WTC11 (cell line): ENCODE measurements around the gene IL10. TPM values are rescaled to one million over a fixed set of nuclear protein-coding genes. Genes with fewer than 3 reads are reported as not detected.

ENCODE experiments used
- ATAC-seq: fragments of 200-7000 bp; cut with Tn5 transposase; 2 replicates; pipeline ENCODE4 v1.10.0; 2021; ENCODE audit warnings: mild to moderate bottlenecking, moderate library complexity
- CTCF ChIA-PET: fragments of 300-600 bp; sonication (Branson Sonifier 250); formaldehyde crosslinking; loops from one replicate; lab custom pipeline; 2021; ENCODE audit warnings: antibody characterized with exemption; lab: Charles Lee
- POLR2A ChIA-PET: fragments of 350-600 bp; sonication (Branson Sonifier 250); formaldehyde crosslinking; loops from one replicate; lab custom pipeline; 2021; ENCODE audit warnings: antibody characterized with exemption; lab: Charles Lee
- DNase-seq: peaks from one replicate; pipeline ENCODE4 v3.0.0; 2021; ENCODE audit warnings: low spot score
- H3K27ac Mint-ChIP-seq: 2 replicates; pipeline ENCODE4 v1.8.0; 2021; ENCODE audit warnings: mixed read lengths
- H3K27me3 Mint-ChIP-seq: 2 replicates; pipeline ENCODE4 v1.8.0; 2021; ENCODE audit warnings: low read depth, mild to moderate bottlenecking, moderate library complexity, mixed read lengths
- H3K36me3 Mint-ChIP-seq: 2 replicates; pipeline ENCODE4 v1.8.0; 2021; ENCODE audit warnings: mixed read lengths
- H3K4me1 Mint-ChIP-seq: 2 replicates; pipeline ENCODE4 v1.8.0; 2022; ENCODE audit warnings: mixed read lengths
- H3K4me3 Mint-ChIP-seq: 2 replicates; pipeline ENCODE4 v1.8.0; 2021; ENCODE audit warnings: mild to moderate bottlenecking, moderate library complexity, mixed read lengths
- H3K9me3 Mint-ChIP-seq: 2 replicates; pipeline ENCODE4 v1.8.0; 2021; ENCODE audit warnings: mixed read lengths
- ETV6 ChIP-seq: sonication (generic); formaldehyde crosslinking; IDR thresholded peaks from 2 replicates; pipeline ENCODE4 v1.8.1; 2022; ENCODE audit warnings: mild to moderate bottlenecking, missing genetic modification reagents
- GABPB1 ChIP-seq: sonication (generic); formaldehyde crosslinking; IDR thresholded peaks from 2 replicates; pipeline ENCODE4 v1.8.1; 2023; ENCODE audit warnings: mild to moderate bottlenecking, missing genetic modification reagents
- GTF2I ChIP-seq: fragments of 250-450 bp; sonication (Bioruptor Pico); conservative IDR thresholded peaks from 2 replicates; pipeline ENCODE4 v1.4.0; 2021; ENCODE audit warnings: mild to moderate bottlenecking
- HMGA2 ChIP-seq: fragments of 250-450 bp; sonication (Bioruptor Pico); IDR thresholded peaks from 2 replicates; pipeline ENCODE4 v1.4.0; 2021; ENCODE audit warnings: mild to moderate bottlenecking, moderate library complexity
- JAZF1 ChIP-seq: fragments of 250-450 bp; sonication (Bioruptor Pico); IDR thresholded peaks from 2 replicates; pipeline ENCODE4 v1.9.0; 2021; ENCODE audit warnings: moderate library complexity, mild to moderate bottlenecking, inconsistent platforms
- NR1H2 ChIP-seq: sonication (generic); formaldehyde crosslinking; IDR thresholded peaks from 2 replicates; pipeline ENCODE4 v1.9.0; 2021; ENCODE audit warnings: mild to moderate bottlenecking, moderate library complexity, missing genetic modification reagents
- RELA ChIP-seq: sonication (generic); formaldehyde crosslinking; IDR thresholded peaks from 2 replicates; pipeline ENCODE4 v1.8.1; 2022; ENCODE audit warnings: missing genetic modification reagents, mild to moderate bottlenecking, borderline replicate concordance
- SMAD3 ChIP-seq: sonication (generic); formaldehyde crosslinking; IDR thresholded peaks from 2 replicates; pipeline ENCODE4 v1.8.0; 2022; ENCODE audit warnings: missing genetic modification reagents, mild to moderate bottlenecking, borderline replicate concordance
- SMAD4 ChIP-seq: sonication (generic); formaldehyde crosslinking; IDR thresholded peaks from 2 replicates; pipeline ENCODE4 v1.8.0; 2022; ENCODE audit warnings: mild to moderate bottlenecking, missing genetic modification reagents
- SOX15 ChIP-seq: fragments of 250-450 bp; sonication (Bioruptor Pico); IDR thresholded peaks from 2 replicates; pipeline ENCODE4 v1.9.0; 2021; ENCODE audit warnings: mild to moderate bottlenecking
- TEAD1 ChIP-seq: sonication (generic); formaldehyde crosslinking; IDR thresholded peaks from 2 replicates; pipeline ENCODE4 v1.8.0; 2022; ENCODE audit warnings: mild to moderate bottlenecking, missing genetic modification reagents
- TP53 ChIP-seq: sonication (generic); formaldehyde crosslinking; IDR thresholded peaks from 2 replicates; pipeline ENCODE4 v1.8.1; 2023; ENCODE audit warnings: mild to moderate bottlenecking, missing genetic modification reagents
- ZNF219 ChIP-seq: sonication (generic); formaldehyde crosslinking; IDR thresholded peaks from 2 replicates; pipeline ENCODE4 v1.8.0; 2023; ENCODE audit warnings: missing genetic modification reagents, mild to moderate bottlenecking, borderline replicate concordance
- total RNA-seq: library from RNA; stranded (reverse); gene quantifications from 3 replicates; pipeline ENCODE4 v1.2.3, GENCODE V29; 2021
- TF ChIP-seq, protein P1 (sequence below): sonication (generic); formaldehyde crosslinking; IDR thresholded peaks from 2 replicates; pipeline ENCODE4 v1.8.1; 2023; ENCODE audit warnings: mild to moderate bottlenecking, missing genetic modification reagents, borderline replicate concordance
- TF ChIP-seq, protein P2 (sequence below): sonication (generic); formaldehyde crosslinking; IDR thresholded peaks from 2 replicates; pipeline ENCODE4 v1.8.1; 2023; ENCODE audit warnings: mild to moderate bottlenecking, missing genetic modification reagents
- TF ChIP-seq, protein P3 (sequence below): sonication (generic); formaldehyde crosslinking; IDR thresholded peaks from 2 replicates; pipeline ENCODE4 v1.8.1; 2022; ENCODE audit warnings: missing genetic modification reagents, borderline replicate concordance
- TF ChIP-seq, protein P4 (sequence below): sonication (generic); formaldehyde crosslinking; IDR thresholded peaks from 2 replicates; pipeline ENCODE4 v1.8.1; 2023; ENCODE audit warnings: mild to moderate bottlenecking, missing genetic modification reagents, moderate library complexity
- TF ChIP-seq, protein P5 (sequence below): sonication (generic); formaldehyde crosslinking; IDR thresholded peaks from 2 replicates; pipeline ENCODE4 v1.8.1; 2022; ENCODE audit warnings: low read depth, missing genetic modification reagents, borderline replicate concordance
- TF ChIP-seq, protein P6 (sequence below): sonication (generic); formaldehyde crosslinking; conservative IDR thresholded peaks from 2 replicates; pipeline ENCODE4 v1.8.1; 2022; ENCODE audit warnings: mild to moderate bottlenecking, missing genetic modification reagents
- TF ChIP-seq, protein P7 (sequence below): sonication (generic); formaldehyde crosslinking; IDR thresholded peaks from 2 replicates; pipeline ENCODE4 v1.8.0; 2022; ENCODE audit warnings: missing genetic modification reagents

IL10 gene
- total RNA-seq, 1 experiment from 2014 or later, result not detected

DNA sequence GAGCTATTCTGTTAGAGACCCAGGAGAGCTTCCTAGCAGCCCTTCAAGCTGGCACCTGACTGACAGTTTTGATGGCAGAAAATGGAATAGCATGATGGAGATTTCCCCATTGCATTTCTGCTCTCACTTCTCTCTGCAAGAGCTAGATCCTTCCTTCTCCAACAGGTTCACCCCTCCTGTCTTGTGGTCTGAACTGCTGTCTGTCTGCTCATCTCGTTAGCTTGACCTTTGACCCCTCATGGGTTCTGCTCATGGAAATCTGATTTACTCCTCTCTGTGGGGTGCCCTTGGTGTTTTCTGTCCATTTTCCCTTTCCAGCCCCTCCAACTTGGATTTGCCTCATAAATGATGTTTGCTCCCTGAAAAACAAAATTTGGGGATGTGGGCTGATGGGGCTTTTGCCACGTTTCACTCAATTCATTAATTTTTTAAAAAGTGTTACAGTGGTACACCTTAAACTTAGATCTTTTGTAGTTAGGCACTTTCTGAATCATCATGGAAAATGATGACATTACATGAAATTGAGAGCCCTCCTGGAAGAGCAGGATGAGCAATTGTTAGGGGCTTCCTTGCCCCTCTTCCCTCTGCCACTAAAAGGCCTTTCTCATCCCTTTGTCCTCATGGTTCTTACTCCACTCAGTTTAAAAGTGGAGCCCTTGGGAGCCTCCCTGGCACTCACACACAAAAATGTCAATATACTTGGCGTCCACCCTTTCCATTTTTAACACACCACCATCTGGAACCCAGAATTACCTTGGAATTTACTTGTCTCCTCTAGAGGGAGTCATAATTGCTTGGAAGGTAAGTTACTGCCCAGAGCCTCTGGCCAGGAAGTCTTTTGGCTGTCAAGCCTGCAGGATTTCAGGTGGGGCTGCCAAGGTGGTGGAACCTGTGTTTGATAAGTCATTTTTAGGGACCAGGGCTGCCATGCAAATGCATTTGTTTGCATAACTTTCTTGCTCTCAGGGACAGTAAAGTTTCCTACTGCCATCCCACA is 33.6 kb downstream of the IL10 start:
- ChIA-PET POLR2A (no interaction called here), CTCF (interaction anchor here (0.6 to 1.9 kb wide), 16 partner anchors 11 to 244 kb away, joined by 3 to 9 read pairs (median 4); partner anchors contain the start of gene IL10)
- H3K4me1 Mint-ChIP-seq, result peaks cover 14% of the 10 kb centered on the region
- no peaks in the 10 kb centered on the region for H3K36me3 Mint-ChIP-seq
- H3K27ac Mint-ChIP-seq, result no peak overlapping the region
- ATAC-seq, result peak; percentile 65
- peak; percentile 38 for DNase-seq
- TF ChIP-seq, protein P1, sequence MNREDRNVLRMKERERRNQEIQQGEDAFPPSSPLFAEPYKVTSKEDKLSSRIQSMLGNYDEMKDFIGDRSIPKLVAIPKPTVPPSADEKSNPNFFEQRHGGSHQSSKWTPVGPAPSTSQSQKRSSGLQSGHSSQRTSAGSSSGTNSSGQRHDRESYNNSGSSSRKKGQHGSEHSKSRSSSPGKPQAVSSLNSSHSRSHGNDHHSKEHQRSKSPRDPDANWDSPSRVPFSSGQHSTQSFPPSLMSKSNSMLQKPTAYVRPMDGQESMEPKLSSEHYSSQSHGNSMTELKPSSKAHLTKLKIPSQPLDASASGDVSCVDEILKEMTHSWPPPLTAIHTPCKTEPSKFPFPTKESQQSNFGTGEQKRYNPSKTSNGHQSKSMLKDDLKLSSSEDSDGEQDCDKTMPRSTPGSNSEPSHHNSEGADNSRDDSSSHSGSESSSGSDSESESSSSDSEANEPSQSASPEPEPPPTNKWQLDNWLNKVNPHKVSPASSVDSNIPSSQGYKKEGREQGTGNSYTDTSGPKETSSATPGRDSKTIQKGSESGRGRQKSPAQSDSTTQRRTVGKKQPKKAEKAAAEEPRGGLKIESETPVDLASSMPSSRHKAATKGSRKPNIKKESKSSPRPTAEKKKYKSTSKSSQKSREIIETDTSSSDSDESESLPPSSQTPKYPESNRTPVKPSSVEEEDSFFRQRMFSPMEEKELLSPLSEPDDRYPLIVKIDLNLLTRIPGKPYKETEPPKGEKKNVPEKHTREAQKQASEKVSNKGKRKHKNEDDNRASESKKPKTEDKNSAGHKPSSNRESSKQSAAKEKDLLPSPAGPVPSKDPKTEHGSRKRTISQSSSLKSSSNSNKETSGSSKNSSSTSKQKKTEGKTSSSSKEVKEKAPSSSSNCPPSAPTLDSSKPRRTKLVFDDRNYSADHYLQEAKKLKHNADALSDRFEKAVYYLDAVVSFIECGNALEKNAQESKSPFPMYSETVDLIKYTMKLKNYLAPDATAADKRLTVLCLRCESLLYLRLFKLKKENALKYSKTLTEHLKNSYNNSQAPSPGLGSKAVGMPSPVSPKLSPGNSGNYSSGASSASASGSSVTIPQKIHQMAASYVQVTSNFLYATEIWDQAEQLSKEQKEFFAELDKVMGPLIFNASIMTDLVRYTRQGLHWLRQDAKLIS (CRISPR knock-in tag), result no peak
- TF ChIP-seq TEAD1 (no peak), GABPB1 (no peak), SOX15 (CRISPR knock-in tag) (no peak), NR1H2 (no peak), TP53 (CRISPR knock-in tag) (no peak), RELA (CRISPR knock-in tag) (no peak), SMAD3 (no peak), SMAD4 (no peak), JAZF1 (CRISPR knock-in tag) (no peak), GTF2I (CRISPR knock-in tag) (no peak), HMGA2 (CRISPR knock-in tag) (no peak), ETV6 (CRISPR knock-in tag) (no peak), ZNF219 (no peak)
- TF ChIP-seq, protein P2, sequence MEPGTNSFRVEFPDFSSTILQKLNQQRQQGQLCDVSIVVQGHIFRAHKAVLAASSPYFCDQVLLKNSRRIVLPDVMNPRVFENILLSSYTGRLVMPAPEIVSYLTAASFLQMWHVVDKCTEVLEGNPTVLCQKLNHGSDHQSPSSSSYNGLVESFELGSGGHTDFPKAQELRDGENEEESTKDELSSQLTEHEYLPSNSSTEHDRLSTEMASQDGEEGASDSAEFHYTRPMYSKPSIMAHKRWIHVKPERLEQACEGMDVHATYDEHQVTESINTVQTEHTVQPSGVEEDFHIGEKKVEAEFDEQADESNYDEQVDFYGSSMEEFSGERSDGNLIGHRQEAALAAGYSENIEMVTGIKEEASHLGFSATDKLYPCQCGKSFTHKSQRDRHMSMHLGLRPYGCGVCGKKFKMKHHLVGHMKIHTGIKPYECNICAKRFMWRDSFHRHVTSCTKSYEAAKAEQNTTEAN (CRISPR knock-in tag), result no peak
- TF ChIP-seq, protein P3, sequence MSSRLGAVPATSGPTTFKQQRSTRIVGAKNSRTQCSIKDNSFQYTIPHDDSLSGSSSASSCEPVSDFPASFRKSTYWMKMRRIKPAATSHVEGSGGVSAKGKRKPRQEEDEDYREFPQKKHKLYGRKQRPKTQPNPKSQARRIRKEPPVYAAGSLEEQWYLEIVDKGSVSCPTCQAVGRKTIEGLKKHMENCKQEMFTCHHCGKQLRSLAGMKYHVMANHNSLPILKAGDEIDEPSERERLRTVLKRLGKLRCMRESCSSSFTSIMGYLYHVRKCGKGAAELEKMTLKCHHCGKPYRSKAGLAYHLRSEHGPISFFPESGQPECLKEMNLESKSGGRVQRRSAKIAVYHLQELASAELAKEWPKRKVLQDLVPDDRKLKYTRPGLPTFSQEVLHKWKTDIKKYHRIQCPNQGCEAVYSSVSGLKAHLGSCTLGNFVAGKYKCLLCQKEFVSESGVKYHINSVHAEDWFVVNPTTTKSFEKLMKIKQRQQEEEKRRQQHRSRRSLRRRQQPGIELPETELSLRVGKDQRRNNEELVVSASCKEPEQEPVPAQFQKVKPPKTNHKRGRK (CRISPR knock-in tag), result no peak
- TF ChIP-seq, protein P4, sequence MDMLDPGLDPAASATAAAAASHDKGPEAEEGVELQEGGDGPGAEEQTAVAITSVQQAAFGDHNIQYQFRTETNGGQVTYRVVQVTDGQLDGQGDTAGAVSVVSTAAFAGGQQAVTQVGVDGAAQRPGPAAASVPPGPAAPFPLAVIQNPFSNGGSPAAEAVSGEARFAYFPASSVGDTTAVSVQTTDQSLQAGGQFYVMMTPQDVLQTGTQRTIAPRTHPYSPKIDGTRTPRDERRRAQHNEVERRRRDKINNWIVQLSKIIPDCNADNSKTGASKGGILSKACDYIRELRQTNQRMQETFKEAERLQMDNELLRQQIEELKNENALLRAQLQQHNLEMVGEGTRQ (CRISPR knock-in tag), result no peak
- TF ChIP-seq, protein P5, sequence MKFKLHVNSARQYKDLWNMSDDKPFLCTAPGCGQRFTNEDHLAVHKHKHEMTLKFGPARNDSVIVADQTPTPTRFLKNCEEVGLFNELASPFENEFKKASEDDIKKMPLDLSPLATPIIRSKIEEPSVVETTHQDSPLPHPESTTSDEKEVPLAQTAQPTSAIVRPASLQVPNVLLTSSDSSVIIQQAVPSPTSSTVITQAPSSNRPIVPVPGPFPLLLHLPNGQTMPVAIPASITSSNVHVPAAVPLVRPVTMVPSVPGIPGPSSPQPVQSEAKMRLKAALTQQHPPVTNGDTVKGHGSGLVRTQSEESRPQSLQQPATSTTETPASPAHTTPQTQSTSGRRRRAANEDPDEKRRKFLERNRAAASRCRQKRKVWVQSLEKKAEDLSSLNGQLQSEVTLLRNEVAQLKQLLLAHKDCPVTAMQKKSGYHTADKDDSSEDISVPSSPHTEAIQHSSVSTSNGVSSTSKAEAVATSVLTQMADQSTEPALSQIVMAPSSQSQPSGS (CRISPR knock-in tag), result no peak
- TF ChIP-seq, protein P6, sequence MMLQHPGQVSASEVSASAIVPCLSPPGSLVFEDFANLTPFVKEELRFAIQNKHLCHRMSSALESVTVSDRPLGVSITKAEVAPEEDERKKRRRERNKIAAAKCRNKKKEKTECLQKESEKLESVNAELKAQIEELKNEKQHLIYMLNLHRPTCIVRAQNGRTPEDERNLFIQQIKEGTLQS, result no peak
- TF ChIP-seq, protein P7, sequence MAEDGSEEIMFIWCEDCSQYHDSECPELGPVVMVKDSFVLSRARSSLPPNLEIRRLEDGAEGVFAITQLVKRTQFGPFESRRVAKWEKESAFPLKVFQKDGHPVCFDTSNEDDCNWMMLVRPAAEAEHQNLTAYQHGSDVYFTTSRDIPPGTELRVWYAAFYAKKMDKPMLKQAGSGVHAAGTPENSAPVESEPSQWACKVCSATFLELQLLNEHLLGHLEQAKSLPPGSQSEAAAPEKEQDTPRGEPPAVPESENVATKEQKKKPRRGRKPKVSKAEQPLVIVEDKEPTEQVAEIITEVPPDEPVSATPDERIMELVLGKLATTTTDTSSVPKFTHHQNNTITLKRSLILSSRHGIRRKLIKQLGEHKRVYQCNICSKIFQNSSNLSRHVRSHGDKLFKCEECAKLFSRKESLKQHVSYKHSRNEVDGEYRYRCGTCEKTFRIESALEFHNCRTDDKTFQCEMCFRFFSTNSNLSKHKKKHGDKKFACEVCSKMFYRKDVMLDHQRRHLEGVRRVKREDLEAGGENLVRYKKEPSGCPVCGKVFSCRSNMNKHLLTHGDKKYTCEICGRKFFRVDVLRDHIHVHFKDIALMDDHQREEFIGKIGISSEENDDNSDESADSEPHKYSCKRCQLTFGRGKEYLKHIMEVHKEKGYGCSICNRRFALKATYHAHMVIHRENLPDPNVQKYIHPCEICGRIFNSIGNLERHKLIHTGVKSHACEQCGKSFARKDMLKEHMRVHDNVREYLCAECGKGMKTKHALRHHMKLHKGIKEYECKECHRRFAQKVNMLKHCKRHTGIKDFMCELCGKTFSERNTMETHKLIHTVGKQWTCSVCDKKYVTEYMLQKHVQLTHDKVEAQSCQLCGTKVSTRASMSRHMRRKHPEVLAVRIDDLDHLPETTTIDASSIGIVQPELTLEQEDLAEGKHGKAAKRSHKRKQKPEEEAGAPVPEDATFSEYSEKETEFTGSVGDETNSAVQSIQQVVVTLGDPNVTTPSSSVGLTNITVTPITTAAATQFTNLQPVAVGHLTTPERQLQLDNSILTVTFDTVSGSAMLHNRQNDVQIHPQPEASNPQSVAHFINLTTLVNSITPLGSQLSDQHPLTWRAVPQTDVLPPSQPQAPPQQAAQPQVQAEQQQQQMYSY (CRISPR knock-in tag), result no peak
- H3K27me3 Mint-ChIP-seq, result no peaks in the 10 kb centered on the region; the same call in 1 of the 2 replicates
- no peaks in the 10 kb centered on the region for H3K9me3 Mint-ChIP-seq
- no peak overlapping the region for H3K4me3 Mint-ChIP-seq
